Stomach smooth muscle (tissue), 2 donors: Measurements from ENCODE around the gene RASGRP2.

ENCODE experiments used
- H3K27ac ChIP-seq: one replicate; pipeline ENCODE4 v1.7.0; 2013; ENCODE audit warnings: mild to moderate bottlenecking, low read length, inconsistent platforms
- H3K27me3 ChIP-seq, 2 donors: one replicate each; pipeline ENCODE4 v1.7.0; 2013; ENCODE audit warnings: low read length in 2 of 2; ENCODE audit not compliant: insufficient read depth in 2 of 2, control insufficient read depth in 1 of 2
- H3K36me3 ChIP-seq, 2 donors: one replicate each; pipeline ENCODE4 v1.7.0; 2013; ENCODE audit warnings: low read length in 2 of 2; ENCODE audit not compliant: control insufficient read depth in 2 of 2, insufficient read depth in 2 of 2
- H3K4me1 ChIP-seq: one replicate; pipeline ENCODE4 v1.7.0; 2013; ENCODE audit warnings: low read length; ENCODE audit not compliant: control insufficient read depth, insufficient read depth
- H3K4me3 ChIP-seq, 2 donors: one replicate each; pipeline ENCODE4 v1.7.0; 2013; ENCODE audit warnings: low read length in 2 of 2
- H3K9ac ChIP-seq, 2 donors: one replicate each; pipeline ENCODE4 v1.7.0; 2013; ENCODE audit warnings: low read length in 2 of 2, mild to moderate bottlenecking in 1 of 2
- H3K9me3 ChIP-seq, 2 donors: one replicate each; pipeline ENCODE4 v1.7.0; 2013; ENCODE audit warnings: low read length in 2 of 2; ENCODE audit not compliant: control insufficient read depth in 2 of 2
- donor health status: healthy.
- donor health status: Pancreatic carcinoma.

RASGRP2 gene

DNA sequence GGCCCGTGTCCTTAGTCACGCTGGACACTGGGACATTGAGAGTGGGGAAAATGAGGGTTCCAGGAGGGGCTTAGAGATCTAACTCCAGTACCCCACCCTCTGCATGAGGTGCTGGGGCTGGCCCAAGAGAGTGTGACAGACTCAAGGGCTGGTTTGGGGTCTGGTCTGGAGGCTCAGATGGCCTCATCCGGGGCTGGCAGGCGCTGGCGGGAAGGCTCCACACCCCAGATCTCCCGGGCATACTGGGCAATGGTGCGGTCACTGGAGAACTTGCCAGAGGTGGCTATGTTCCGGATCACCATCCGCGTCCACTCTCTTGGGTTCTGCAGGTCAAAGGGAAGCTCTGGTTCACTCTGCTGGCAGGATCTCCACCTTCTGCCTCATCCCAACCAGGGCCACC lies 2.5 kb upstream of the RASGRP2 start:
- H3K36me3 ChIP-seq = peaks cover 5 to 10% of the 10 kb centered on the region in 2 donors
- no peaks in the 10 kb centered on the region for H3K9me3 ChIP-seq
- H3K4me1 ChIP-seq = peaks cover 42% of the 10 kb centered on the region
- H3K27ac ChIP-seq = peak overlapping the region; percentile 99
- H3K27me3 ChIP-seq = no peaks in the 10 kb centered on the region
- H3K9ac ChIP-seq = peak overlapping the region; percentile 50 to 66
- H3K4me3 ChIP-seq = peak overlapping the region in 1 of 2 donors; percentile 35

GRCh38 chr11:64745521-64746328 lies 1.8 kb upstream of the RASGRP2 start:
- Histone ChIP-seq H3K9me3 (no peaks in the 10 kb centered on the region), H3K4me3 (peak overlapping the region; percentile 67 to 84), H3K27me3 (no peaks in the 10 kb centered on the region), H3K9ac (peak overlapping the region; percentile 91 to 93), H3K27ac (peak overlapping the region; percentile 99), H3K36me3 (peaks cover 4 to 5% of the 10 kb centered on the region in 2 donors), H3K4me1 (peaks cover 44% of the 10 kb centered on the region)

- peaks cover 44% of the 10 kb centered on the region for H3K4me1 ChIP-seq
- peaks cover under 1% of the 10 kb centered on the region in 2 donors for H3K36me3 ChIP-seq
- no peaks in the 10 kb centered on the region for H3K27me3 ChIP-seq
- H3K9me3 ChIP-seq = no peaks in the 10 kb centered on the region
- peak overlapping the region; percentile 91 to 93 for H3K9ac ChIP-seq
- H3K4me3 ChIP-seq = peak overlapping the region; percentile 67 to 84
- H3K27ac ChIP-seq = peak overlapping the region; percentile 99
Observed at GRCh38 chr11:64745189-64745520, 1.2 kb upstream of the RASGRP2 start.

GRCh38 chr11:64744544-64745188 lies 724 bp upstream of the RASGRP2 start:
- Histone ChIP-seq H3K4me1 (peaks cover 44% of the 10 kb centered on the region), H3K9ac (peak overlapping the region; percentile 91 to 93), H3K27me3 (no peaks in the 10 kb centered on the region)

GRCh38 chr11:64742889-64743590 lies 902 bp downstream of the RASGRP2 start:
- Histone ChIP-seq H3K36me3 (no peaks in the 10 kb centered on the region), H3K4me3 (peak overlapping the region; percentile 52 to 84), H3K9me3 (no peaks in the 10 kb centered on the region), H3K9ac (peak overlapping the region; percentile 52 to 60), H3K27ac (peak overlapping the region; percentile 77), H3K4me1 (peaks cover 44% of the 10 kb centered on the region), H3K27me3 (no peaks in the 10 kb centered on the region)

More at GRCh38 chr11:64744544-64745188, 724 bp upstream of the RASGRP2 start:
- Histone ChIP-seq H3K27ac (peak overlapping the region; percentile 99), H3K36me3 (no peaks in the 10 kb centered on the region), H3K4me3 (peak overlapping the region; percentile 67 to 84), H3K9me3 (no peaks in the 10 kb centered on the region)

- Histone ChIP-seq H3K27me3 (no peaks in the 10 kb centered on the region), H3K4me3 (peak overlapping the region; percentile 52 to 84)
Observed at GRCh38 chr11:64742087-64742888, 1.7 kb downstream of the RASGRP2 start.

DNA sequence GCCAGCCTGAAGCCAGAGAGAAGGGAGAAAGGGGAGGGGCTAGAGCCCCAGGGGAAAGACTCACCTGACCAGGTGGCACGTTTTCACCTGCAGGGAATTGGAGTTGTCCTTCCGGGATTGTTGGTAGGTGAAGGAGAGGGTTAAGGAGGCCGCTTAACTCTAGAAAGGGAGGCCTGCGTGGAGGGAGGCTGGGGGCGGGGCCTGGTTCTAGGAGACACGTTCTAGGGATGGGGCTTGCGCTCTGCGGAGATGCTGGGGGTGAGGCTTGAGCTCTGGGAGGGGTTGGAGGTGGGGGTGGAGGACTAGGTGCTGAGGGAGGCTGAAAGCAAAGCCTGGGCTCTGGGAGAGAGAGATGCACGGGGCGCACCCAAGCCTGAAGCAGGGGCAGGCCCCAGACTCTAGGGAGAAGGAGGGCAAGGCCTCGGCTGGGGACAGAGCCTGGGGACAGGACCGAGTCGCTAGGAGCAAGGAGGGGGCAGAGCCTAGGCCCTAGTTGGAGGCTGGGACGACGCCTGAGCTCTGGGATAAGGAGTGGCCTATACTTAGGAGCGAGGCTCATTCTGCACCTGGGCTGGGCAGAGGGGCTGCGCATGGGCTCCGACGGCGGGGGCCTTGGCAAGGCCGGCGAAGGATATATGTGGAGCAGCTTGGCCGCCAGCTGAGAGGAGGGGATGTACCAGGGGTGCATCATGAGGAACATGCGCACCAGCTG lies 2.4 kb downstream of the RASGRP2 start:
- Histone ChIP-seq H3K4me3 (peak overlapping the region in 1 of 2 donors; percentile 84), H3K27ac (peak overlapping the region; percentile 77), H3K27me3 (no peaks in the 10 kb centered on the region), H3K36me3 (peaks cover 1 to 5% of the 10 kb centered on the region in 2 donors), H3K4me1 (peaks cover 44% of the 10 kb centered on the region), H3K9ac (no peak overlapping the region), H3K9me3 (no peaks in the 10 kb centered on the region)

More at GRCh38 chr11:64742087-64742888, 1.7 kb downstream of the RASGRP2 start:
- no peaks in the 10 kb centered on the region for H3K9me3 ChIP-seq
- no peaks in the 10 kb centered on the region for H3K36me3 ChIP-seq
- peak overlapping the region; percentile 42 to 52 for H3K9ac ChIP-seq
- peak overlapping the region; percentile 77 for H3K27ac ChIP-seq
- H3K4me1 ChIP-seq = peaks cover 44% of the 10 kb centered on the region

DNA sequence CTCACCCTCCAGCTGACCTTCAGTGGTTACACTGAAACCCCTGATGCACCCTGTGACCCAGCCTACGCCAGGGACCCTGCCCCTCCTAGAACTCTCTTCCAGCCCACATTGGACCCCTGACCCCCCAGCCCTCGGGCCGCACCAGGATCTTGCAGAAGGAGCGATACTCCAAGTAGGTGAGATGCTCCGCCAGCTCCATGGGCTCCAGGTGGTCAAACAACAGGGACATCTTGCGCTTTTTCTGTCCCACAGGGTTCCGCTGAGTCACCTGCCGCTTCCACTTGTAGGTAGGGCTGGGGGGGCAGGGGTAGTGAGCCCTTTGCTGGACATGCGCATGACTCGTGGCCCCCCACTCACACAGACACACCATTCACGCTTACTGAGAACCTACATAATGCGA lies 4.1 kb downstream of the RASGRP2 start:
- Histone ChIP-seq H3K27me3 (no peaks in the 10 kb centered on the region), H3K9me3 (no peaks in the 10 kb centered on the region), H3K4me3 (no peak overlapping the region), H3K27ac (no peak overlapping the region), H3K9ac (no peak overlapping the region), H3K36me3 (peaks cover 11 to 14% of the 10 kb centered on the region in 2 donors), H3K4me1 (peaks cover 33% of the 10 kb centered on the region)

GRCh38 chr11:64736654-64737053 lies 7.3 kb downstream of the RASGRP2 start:
- Histone ChIP-seq H3K27ac (no peak overlapping the region), H3K4me3 (no peak overlapping the region), H3K27me3 (no peaks in the 10 kb centered on the region), H3K36me3 (peaks cover 20 to 23% of the 10 kb centered on the region in 2 donors), H3K4me1 (peaks cover 3% of the 10 kb centered on the region), H3K9ac (no peak overlapping the region), H3K9me3 (no peaks in the 10 kb centered on the region)
